ENCODE results near the gene ZNF576.

- peak; percentile 73 for TF ChIP-seq CTCF (IDR thresholded peaks at IDR 0.05; ENCODE audit: low read depth, low read length)
- no peak for TF ChIP-seq POLR2A (IDR thresholded peaks at IDR 0.05; ENCODE audit: extremely low read depth, insufficient read length)
- no peak; the same call in 1 of the 2 replicates for TF ChIP-seq MAX (IDR thresholded peaks at IDR 0.05; ENCODE audit: low read depth, low read length)
- TF ChIP-seq MYC (IDR thresholded peaks at IDR 0.05; ENCODE audit: low read depth, low read length), result 0 out of 2 replicates have a peak, but pooled peaks have one; percentile 26
Measured at GRCh38 chr19:43555185-43555770, 41.1 kb upstream of the ZNF576 start.

All from NB4 (cell line).